ENCODE results near the gene PLAU. TPM values are rescaled to one million over a fixed set of nuclear protein-coding genes. Genes with fewer than 3 reads are reported as not detected.

The PLAU gene
- total RNA-seq, 2 experiments from 2014 or later, result 0.74 to 2.0 TPM

DNA sequence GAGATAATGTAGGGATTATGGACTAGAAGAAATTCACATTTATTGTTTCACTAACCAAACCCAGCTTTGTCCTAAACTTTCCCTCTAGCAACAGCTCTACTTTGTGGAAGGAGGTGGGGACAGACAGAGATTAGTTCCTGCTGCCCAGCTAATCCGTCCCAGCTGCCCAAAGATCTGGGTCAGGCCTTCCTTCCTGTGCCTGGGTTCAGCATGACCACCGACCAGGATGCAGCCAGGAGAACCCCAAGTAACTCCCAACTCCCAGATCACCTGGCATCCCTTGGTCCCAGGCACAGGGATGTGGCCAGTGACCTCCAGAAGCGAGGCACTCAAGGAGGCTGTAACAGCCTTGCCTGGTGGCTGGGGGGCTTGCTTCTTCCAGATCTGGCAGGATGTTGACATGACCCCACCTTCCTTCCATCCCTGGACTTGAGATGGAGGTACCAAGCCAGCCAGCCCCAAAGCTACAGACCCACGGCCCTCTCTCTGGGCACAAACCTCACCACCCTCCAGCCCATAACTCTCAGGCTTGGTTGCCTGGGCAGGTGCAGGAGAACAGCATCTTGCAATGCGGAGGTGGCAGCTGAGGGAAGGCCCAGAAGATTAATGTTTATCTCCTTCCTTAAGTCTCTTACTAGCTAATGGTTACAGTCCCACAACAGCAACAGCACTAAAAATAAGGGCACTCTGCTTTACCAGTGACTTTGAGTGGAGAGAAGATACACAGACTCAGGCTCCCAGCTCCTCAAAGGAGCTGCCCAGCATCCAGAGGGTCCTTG lies 47.7 kb upstream of the PLAU start:
- no peak for DNase-seq (ENCODE audit: low spot score)
- peaks cover 48% of the 10 kb centered on the region for H3K36me3 ChIP-seq (ENCODE audit: insufficient read depth, low read length)
- H3K9me2 ChIP-seq (ENCODE audit: insufficient read depth, low read length), result no peaks in the 10 kb centered on the region
- no peaks in the 10 kb centered on the region for H3K9me3 ChIP-seq (ENCODE audit: low read length)
- no peak overlapping the region for H3K27ac ChIP-seq (ENCODE audit: low read depth, low read length, poor library complexity, severe bottlenecking)
- no peaks in the 10 kb centered on the region for H4K20me1 ChIP-seq (ENCODE audit: insufficient read depth, low read length)
- H3K4me1 ChIP-seq (ENCODE audit: insufficient read depth, low read length, poor library complexity, severe bottlenecking), result peaks cover 51% of the 10 kb centered on the region
- intact Hi-C loops (cut with micrococcal nuclease; ENCODE audit: unreplicated experiment), result no loop called here
- TF ChIP-seq EZH2phosphoT487 (IDR thresholded peaks at IDR 0.05; ENCODE audit: borderline replicate concordance, low read depth, low read length), result no peak
- TF ChIP-seq, protein P1, sequence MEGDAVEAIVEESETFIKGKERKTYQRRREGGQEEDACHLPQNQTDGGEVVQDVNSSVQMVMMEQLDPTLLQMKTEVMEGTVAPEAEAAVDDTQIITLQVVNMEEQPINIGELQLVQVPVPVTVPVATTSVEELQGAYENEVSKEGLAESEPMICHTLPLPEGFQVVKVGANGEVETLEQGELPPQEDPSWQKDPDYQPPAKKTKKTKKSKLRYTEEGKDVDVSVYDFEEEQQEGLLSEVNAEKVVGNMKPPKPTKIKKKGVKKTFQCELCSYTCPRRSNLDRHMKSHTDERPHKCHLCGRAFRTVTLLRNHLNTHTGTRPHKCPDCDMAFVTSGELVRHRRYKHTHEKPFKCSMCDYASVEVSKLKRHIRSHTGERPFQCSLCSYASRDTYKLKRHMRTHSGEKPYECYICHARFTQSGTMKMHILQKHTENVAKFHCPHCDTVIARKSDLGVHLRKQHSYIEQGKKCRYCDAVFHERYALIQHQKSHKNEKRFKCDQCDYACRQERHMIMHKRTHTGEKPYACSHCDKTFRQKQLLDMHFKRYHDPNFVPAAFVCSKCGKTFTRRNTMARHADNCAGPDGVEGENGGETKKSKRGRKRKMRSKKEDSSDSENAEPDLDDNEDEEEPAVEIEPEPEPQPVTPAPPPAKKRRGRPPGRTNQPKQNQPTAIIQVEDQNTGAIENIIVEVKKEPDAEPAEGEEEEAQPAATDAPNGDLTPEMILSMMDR (conservative IDR thresholded peaks at IDR 0.05; ENCODE audit: low read length), result no peak
- H3K4me3 ChIP-seq (ENCODE audit: low read depth, low read length, poor library complexity, severe bottlenecking), result no peak overlapping the region
- no peak overlapping the region for H2AFZ ChIP-seq (ENCODE audit: low read length)
- no TSS peak for BruUV-seq (replicated peaks)
- no peaks in the 10 kb centered on the region; the same call in 1 of the 2 replicates for H3K79me2 ChIP-seq (ENCODE audit: insufficient read depth, low read depth, low read length)
- ChIA-PET POLR2A (interaction anchor here (0.6 to 3.8 kb wide), 5 partner anchors 11 to 561 kb away, joined by 3 to 22 read pairs (median 6); partner anchors contain the start of gene CAMK2G), CTCF (ENCODE audit: unreplicated experiment) (interaction anchor here (1.7 kb wide), 1 partner anchor 17 kb away, joined by 12 read pairs; no protein-coding TSS in a partner anchor)
- no peak overlapping the region for H3K4me2 ChIP-seq (ENCODE audit: low read length)

DNA sequence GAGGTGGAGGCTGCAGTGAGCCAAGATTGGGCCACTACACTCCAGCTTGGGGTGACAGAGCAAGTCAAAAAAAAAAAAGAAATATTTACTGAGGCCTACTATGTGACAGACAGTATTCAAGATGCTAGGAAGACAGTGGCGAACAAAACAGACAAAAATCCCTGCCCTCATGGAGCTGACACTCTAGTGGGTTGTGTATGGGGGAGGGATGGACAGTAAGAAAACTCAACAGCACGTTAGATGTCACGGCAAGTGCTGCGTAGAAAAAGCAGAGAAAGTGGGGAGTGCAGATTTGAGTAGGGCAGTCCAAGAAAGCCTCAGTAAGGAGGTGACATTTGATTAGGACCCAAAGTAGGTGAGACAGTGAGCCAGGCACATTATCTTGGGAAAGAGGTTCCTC lies 46.7 kb upstream of the PLAU start:
- ChIA-PET POLR2A (interaction anchor here (0.6 to 3.8 kb wide), 6 partner anchors 10 to 562 kb away, joined by 3 to 22 read pairs (median 4); partner anchors contain the start of gene CAMK2G), CTCF (ENCODE audit: unreplicated experiment) (interaction anchor here (1.6 to 2.5 kb wide), 4 partner anchors 12 to 16 kb away, joined by 3 to 16 read pairs (median 8); no protein-coding TSS in a partner anchor)
- Histone ChIP-seq H3K9me2 (ENCODE audit: insufficient read depth, low read length) (no peaks in the 10 kb centered on the region), H3K36me3 (ENCODE audit: insufficient read depth, low read length) (peaks cover 41% of the 10 kb centered on the region), H3K4me3 (ENCODE audit: low read depth, low read length, poor library complexity, severe bottlenecking) (no peak overlapping the region), H3K27ac (ENCODE audit: low read depth, low read length, poor library complexity, severe bottlenecking) (no peak overlapping the region), H3K9me3 (ENCODE audit: low read length) (no peaks in the 10 kb centered on the region), H3K79me2 (ENCODE audit: insufficient read depth, low read depth, low read length) (no peaks in the 10 kb centered on the region; the same call in 1 of the 2 replicates), H3K4me2 (ENCODE audit: low read length) (no peak overlapping the region), H2AFZ (ENCODE audit: low read length) (no peak overlapping the region), H3K4me1 (ENCODE audit: insufficient read depth, low read length, poor library complexity, severe bottlenecking) (peaks cover 45% of the 10 kb centered on the region), H4K20me1 (ENCODE audit: insufficient read depth, low read length) (no peaks in the 10 kb centered on the region)
- intact Hi-C loops (cut with micrococcal nuclease; ENCODE audit: unreplicated experiment), result no loop called here
- TF ChIP-seq, protein P1 (conservative IDR thresholded peaks at IDR 0.05; ENCODE audit: low read length), result no peak
- TF ChIP-seq EZH2phosphoT487 (IDR thresholded peaks at IDR 0.05; ENCODE audit: borderline replicate concordance, low read depth, low read length), result no peak
- no TSS peak for BruUV-seq (replicated peaks)
- no peak for DNase-seq (ENCODE audit: low spot score)

Measured in OCI-LY7 (cell line).